Measurements from ENCODE around the gene TBCCD1. TPM values are rescaled to one million over a fixed set of nuclear protein-coding genes. Genes with fewer than 3 reads are reported as not detected.

TBCCD1 gene
- total and polyA plus RNA-seq, 2 experiments from 2014 or later, result 10.9 to 16.4 TPM

DNA sequence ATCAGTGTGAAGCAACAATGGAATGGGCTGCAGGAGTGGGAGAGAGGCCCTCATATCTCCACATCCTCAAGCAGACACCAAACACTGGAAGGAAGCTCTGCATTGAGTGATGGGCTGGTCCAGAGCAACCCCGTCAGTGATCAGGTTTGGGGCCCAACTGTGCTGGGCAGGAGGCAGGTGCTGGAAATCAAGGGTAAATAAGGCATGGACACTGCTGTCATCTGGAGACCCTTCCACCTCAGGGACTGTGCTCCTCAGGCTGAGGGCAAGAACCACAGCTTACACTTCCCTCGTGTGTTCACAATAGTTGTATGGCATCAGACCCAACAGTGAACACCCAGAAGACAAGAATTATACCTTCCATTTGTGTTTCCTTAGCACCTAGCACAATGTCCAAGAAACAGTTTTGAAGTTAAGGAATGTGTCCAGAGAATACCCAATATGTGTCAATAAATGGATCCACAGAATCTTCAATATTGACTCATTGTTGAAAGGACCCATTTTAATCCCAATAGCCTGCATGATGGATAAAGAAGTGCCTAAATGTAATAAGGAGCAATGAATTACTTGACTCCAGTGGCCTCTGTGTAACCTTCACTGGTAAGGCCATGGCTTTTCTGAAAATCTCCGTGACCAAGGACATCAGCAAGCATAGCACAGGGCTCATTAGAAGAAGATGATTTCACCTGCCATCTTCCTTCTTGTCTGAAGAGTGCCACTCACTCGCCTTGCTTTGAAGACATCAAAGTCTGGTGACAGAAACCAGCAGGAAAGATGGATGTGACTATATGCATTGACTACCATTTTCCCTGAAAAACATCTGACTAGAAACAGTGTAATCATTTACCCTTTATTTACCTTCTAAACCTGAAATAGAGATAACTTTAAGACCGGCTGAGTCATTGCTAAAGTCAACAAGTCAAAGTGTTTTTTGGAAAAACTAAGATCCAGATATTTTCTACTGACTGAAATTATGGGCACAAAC, 38.7 kb upstream of the TBCCD1 start:
- H3K27me3 ChIP-seq, result no peaks in the 10 kb centered on the region
- no peak overlapping the region for H3K27ac ChIP-seq
- no peak overlapping the region for H3K4me3 ChIP-seq
- H3K4me1 ChIP-seq (ENCODE audit: low read depth), result no peaks in the 10 kb centered on the region
- no peak for DNase-seq (ENCODE audit: low read depth in 1 of 2, low spot score in 1 of 2)
- H3K9me3 ChIP-seq (ENCODE audit: low read depth), result no peaks in the 10 kb centered on the region
- no peaks in the 10 kb centered on the region for H3K36me3 ChIP-seq
- TF ChIP-seq, protein P1, sequence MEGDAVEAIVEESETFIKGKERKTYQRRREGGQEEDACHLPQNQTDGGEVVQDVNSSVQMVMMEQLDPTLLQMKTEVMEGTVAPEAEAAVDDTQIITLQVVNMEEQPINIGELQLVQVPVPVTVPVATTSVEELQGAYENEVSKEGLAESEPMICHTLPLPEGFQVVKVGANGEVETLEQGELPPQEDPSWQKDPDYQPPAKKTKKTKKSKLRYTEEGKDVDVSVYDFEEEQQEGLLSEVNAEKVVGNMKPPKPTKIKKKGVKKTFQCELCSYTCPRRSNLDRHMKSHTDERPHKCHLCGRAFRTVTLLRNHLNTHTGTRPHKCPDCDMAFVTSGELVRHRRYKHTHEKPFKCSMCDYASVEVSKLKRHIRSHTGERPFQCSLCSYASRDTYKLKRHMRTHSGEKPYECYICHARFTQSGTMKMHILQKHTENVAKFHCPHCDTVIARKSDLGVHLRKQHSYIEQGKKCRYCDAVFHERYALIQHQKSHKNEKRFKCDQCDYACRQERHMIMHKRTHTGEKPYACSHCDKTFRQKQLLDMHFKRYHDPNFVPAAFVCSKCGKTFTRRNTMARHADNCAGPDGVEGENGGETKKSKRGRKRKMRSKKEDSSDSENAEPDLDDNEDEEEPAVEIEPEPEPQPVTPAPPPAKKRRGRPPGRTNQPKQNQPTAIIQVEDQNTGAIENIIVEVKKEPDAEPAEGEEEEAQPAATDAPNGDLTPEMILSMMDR (IDR thresholded peaks at IDR 0.05; ENCODE audit: low read depth, low read length), result no peak

- Histone ChIP-seq H3K27me3 (peaks cover 4% of the 10 kb centered on the region), H3K9me3 (ENCODE audit: low read depth) (no peaks in the 10 kb centered on the region), H3K4me3 (no peak overlapping the region), H3K4me1 (ENCODE audit: low read depth) (no peaks in the 10 kb centered on the region), H3K27ac (no peak overlapping the region), H3K36me3 (no peaks in the 10 kb centered on the region)
- DNase-seq (ENCODE audit: low read depth in 1 of 2, low spot score in 1 of 2), result no peak
- TF ChIP-seq, protein P1 (IDR thresholded peaks at IDR 0.05; ENCODE audit: low read depth, low read length), result no peak
Observed at GRCh38 chr3:186605078-186605477, 37.9 kb upstream of the TBCCD1 start.

- H3K27ac ChIP-seq, result no peak overlapping the region
- no peak for DNase-seq (ENCODE audit: low read depth in 1 of 2, low spot score in 1 of 2)
- TF ChIP-seq, protein P1 (IDR thresholded peaks at IDR 0.05; ENCODE audit: low read depth, low read length), result no peak
- H3K27me3 ChIP-seq, result peaks cover 4% of the 10 kb centered on the region
- no peak overlapping the region for H3K4me3 ChIP-seq
- no peaks in the 10 kb centered on the region for H3K9me3 ChIP-seq (ENCODE audit: low read depth)
- H3K36me3 ChIP-seq, result no peaks in the 10 kb centered on the region
- no peaks in the 10 kb centered on the region for H3K4me1 ChIP-seq (ENCODE audit: low read depth)
Observed at GRCh38 chr3:186603159-186603558, 36.0 kb upstream of the TBCCD1 start.

DNA sequence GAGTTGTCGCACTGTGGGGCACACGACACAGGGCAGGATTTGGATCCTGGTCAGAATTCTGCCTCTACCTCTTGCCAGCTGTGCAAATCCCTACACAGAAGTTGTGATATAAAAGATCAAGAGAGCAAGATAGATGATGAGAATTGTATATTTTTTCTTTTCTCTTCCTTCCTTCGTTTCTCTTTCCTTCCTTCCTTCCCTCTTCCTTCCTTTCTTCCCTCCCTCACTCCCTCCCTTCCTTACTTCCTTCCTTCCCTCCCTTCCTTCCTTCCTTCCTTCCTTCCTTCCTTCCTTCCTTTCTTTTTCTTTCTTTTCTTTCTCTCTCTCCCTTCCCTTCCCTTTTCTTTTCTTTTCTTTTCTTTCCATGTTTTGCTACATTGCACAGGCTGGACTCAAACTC, 33.8 kb upstream of the TBCCD1 start:
- TF ChIP-seq, protein P1 (IDR thresholded peaks at IDR 0.05; ENCODE audit: low read depth, low read length), result no peak
- Histone ChIP-seq H3K4me1 (ENCODE audit: low read depth) (no peaks in the 10 kb centered on the region), H3K36me3 (no peaks in the 10 kb centered on the region), H3K27ac (no peak overlapping the region), H3K4me3 (no peak overlapping the region), H3K27me3 (peaks cover 4% of the 10 kb centered on the region), H3K9me3 (ENCODE audit: low read depth) (no peaks in the 10 kb centered on the region)
- no peak for DNase-seq (ENCODE audit: low read depth in 1 of 2, low spot score in 1 of 2)

DNA sequence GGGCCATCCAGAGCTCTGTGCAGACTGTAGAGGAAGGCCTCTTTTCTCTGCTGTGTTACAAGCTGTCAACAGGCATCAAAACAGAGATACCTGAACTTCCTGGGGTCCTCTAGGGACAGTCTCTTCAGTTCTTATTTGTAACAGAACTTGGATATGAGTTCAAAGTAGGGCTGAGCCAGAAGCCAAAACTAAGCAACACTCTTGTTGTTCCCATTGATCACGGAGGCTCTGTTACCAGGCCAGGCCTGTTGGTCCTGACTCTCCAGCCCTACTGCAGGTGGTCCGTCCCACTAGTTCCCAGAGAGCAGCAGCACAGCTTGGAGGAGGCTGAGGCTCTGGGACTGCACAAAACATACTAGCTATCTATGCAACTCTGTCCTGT, 32.6 kb upstream of the TBCCD1 start:
- TF ChIP-seq, protein P1 (IDR thresholded peaks at IDR 0.05; ENCODE audit: low read depth, low read length), result no peak
- Histone ChIP-seq H3K4me3 (no peak overlapping the region), H3K36me3 (no peaks in the 10 kb centered on the region), H3K9me3 (ENCODE audit: low read depth) (no peaks in the 10 kb centered on the region), H3K27ac (no peak overlapping the region), H3K27me3 (peaks cover 4% of the 10 kb centered on the region), H3K4me1 (ENCODE audit: low read depth) (no peaks in the 10 kb centered on the region)
- no peak for DNase-seq (ENCODE audit: low read depth in 1 of 2, low spot score in 1 of 2)
